ENCODE results near the gene MYO18B. TPM values are rescaled to one million over a fixed set of nuclear protein-coding genes. Genes with fewer than 3 reads are reported as not detected.

The MYO18B gene
- total RNA-seq, 1 donor from 2014 or later = not detected

DNA sequence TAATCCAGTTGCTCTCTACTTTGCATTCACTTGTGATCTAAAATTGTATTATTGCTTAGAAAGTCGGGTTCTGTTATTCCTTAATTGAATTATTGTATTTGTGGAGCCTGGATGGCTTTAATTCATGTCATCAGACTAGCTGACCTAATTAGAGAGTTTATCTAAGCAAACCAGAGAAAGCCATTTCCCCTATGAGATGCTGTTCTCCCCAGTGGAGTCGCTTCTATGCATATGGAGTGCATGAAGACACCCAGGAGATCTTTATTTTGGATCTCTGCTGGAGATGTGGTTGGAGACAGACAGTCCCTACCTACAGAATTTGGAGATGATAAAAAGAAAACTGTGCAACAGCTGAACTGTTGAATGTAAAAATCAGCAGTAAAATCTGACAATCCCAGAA is 45.2 kb upstream of the MYO18B start:
- no peak for TF ChIP-seq CTCF (IDR thresholded peaks at IDR 0.05; ENCODE audit: insufficient read depth, low read length, severe bottlenecking)
- Histone ChIP-seq H3K36me3 (ENCODE audit: control insufficient read depth, insufficient read depth, low read length) (no peaks in the 10 kb centered on the region), H3K4me3 (ENCODE audit: low read depth, low read length) (no peak overlapping the region), H3K27me3 (ENCODE audit: control insufficient read depth, insufficient read depth, low read length) (no peaks in the 10 kb centered on the region)
- DNase-seq (ENCODE audit: low read depth) (no peak), FAIRE-seq (no peak)

GRCh38 chr22:25697181-25697664 is 44.8 kb upstream of the MYO18B start:
- DNase-seq (ENCODE audit: low read depth) (no peak), FAIRE-seq (no peak)
- Histone ChIP-seq H3K27me3 (ENCODE audit: control insufficient read depth, insufficient read depth, low read length) (no peaks in the 10 kb centered on the region), H3K4me3 (ENCODE audit: low read depth, low read length) (no peak overlapping the region), H3K36me3 (ENCODE audit: control insufficient read depth, insufficient read depth, low read length) (no peaks in the 10 kb centered on the region)
- TF ChIP-seq CTCF (IDR thresholded peaks at IDR 0.05; ENCODE audit: insufficient read depth, low read length, severe bottlenecking) = no peak

GRCh38 chr22:25697978-25698377 is 44.0 kb upstream of the MYO18B start:
- Histone ChIP-seq H3K27me3 (ENCODE audit: control insufficient read depth, insufficient read depth, low read length) (no peaks in the 10 kb centered on the region), H3K36me3 (ENCODE audit: control insufficient read depth, insufficient read depth, low read length) (no peaks in the 10 kb centered on the region), H3K4me3 (ENCODE audit: low read depth, low read length) (no peak overlapping the region)
- no peak for DNase-seq (ENCODE audit: low read depth)
- no peak for FAIRE-seq
- TF ChIP-seq CTCF (IDR thresholded peaks at IDR 0.05; ENCODE audit: insufficient read depth, low read length, severe bottlenecking) = no peak

- no peak for FAIRE-seq
- TF ChIP-seq CTCF (IDR thresholded peaks at IDR 0.05; ENCODE audit: insufficient read depth, low read length, severe bottlenecking) = no peak
- no peak overlapping the region for H3K4me3 ChIP-seq (ENCODE audit: low read depth, low read length)
- no peaks in the 10 kb centered on the region for H3K36me3 ChIP-seq (ENCODE audit: control insufficient read depth, insufficient read depth, low read length)
- H3K27me3 ChIP-seq (ENCODE audit: control insufficient read depth, insufficient read depth, low read length) = no peaks in the 10 kb centered on the region
- DNase-seq (ENCODE audit: low read depth) = no peak
Measured at GRCh38 chr22:25698461-25698860, 43.5 kb upstream of the MYO18B start.

DNA sequence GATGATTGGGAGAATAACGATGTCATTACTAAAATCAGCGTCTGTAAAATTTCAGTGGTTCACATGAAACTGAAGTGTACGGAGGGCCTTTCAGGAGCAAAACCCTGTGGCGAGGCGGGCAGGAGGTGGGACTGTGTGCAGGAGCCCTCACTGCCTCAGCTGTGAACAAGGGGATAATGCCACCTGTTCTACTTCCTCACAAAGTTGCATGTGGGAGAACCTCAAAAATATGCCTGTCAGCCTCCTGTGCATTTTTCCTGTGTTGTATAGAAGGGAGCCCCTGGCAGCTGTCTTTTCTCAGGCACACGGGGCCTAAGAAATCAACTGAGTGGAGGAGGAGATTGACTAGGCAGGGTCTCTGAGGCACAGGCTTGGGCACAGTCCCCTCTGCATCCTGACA is 43.0 kb upstream of the MYO18B start:
- no peak for TF ChIP-seq CTCF (IDR thresholded peaks at IDR 0.05; ENCODE audit: insufficient read depth, low read length, severe bottlenecking)
- H3K27me3 ChIP-seq (ENCODE audit: control insufficient read depth, insufficient read depth, low read length) = no peaks in the 10 kb centered on the region
- FAIRE-seq (no peak), DNase-seq (ENCODE audit: low read depth) (no peak)
- H3K4me3 ChIP-seq (ENCODE audit: low read depth, low read length) = no peak overlapping the region
- H3K36me3 ChIP-seq (ENCODE audit: control insufficient read depth, insufficient read depth, low read length) = no peaks in the 10 kb centered on the region

GRCh38 chr22:25701056-25701780 is 40.8 kb upstream of the MYO18B start:
- FAIRE-seq (no peak), DNase-seq (ENCODE audit: low read depth) (no peak)
- no peaks in the 10 kb centered on the region for H3K27me3 ChIP-seq (ENCODE audit: control insufficient read depth, insufficient read depth, low read length)
- H3K36me3 ChIP-seq (ENCODE audit: control insufficient read depth, insufficient read depth, low read length) = no peaks in the 10 kb centered on the region
- H3K4me3 ChIP-seq (ENCODE audit: low read depth, low read length) = no peak overlapping the region
- TF ChIP-seq CTCF (IDR thresholded peaks at IDR 0.05; ENCODE audit: insufficient read depth, low read length, severe bottlenecking) = no peak

Data from bronchial epithelial cell (primary cell).